Measurements from ENCODE around the gene MAPKAPK5.
"Not testable (repeated sequence)": the region's sequence is repeated elsewhere in the genome, so short reads cannot be mapped to it uniquely, and the experiment has no call there.

MAPKAPK5 gene

DNA sequence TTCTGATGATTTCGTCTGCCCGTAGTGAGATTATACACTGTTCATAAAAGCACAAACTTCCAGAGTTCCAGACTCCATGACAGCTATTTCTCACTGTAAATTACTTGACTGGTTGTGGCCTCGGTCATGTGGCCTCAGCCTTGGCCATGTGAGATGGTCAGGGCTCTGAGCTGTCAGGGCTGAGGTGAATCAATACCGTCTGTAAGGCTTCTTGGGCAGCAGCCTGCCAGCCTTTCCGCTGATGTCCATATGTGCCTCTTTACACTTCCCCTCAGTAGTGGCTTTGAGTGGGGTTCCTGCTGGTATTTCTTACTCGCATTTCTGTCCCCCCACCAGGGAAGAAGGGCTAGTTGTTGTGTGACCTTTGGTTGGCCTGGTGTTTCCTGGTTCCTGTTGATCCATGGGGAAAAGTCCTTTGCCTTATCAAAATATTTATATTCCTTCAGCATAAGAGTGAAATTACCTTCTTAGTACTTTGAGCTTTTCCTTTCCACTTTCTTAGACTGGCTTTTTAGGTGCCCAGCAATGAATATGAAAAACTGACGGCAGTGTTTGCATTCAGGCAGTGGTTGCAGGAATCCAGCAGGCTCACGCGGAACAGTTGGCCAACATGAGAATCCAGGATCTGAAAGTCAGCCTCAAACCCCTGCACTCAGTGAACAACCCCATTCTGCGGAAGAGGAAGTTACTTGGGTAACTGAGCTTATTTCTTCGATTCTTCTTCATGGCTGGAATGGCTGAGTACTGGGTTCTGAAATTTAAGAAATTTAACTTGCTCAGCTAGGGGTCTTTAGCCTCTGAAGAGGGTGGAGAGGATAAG, 46.1 kb downstream of the MAPKAPK5 start:
- DNase-seq: no peak

DNA sequence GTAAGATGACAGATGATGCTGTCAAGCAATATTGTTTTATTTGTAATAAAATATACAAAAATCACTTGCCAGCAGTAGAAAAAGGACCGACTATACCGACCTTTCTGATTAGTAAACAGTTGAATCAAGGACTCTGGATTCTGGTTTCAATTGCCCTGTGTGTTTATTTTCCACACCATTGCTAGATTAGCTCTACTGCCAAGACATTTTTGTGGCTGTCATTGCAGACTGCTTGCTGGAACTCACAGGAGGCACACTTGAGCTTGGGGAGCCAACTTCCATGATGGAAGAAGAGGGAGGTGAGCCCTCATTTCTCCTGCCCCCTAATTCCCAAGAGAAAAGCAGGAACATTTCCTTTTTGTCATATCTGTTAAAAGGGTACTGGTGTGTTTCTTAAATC, 51.3 kb downstream of the MAPKAPK5 start:
- no peak for DNase-seq

DNA sequence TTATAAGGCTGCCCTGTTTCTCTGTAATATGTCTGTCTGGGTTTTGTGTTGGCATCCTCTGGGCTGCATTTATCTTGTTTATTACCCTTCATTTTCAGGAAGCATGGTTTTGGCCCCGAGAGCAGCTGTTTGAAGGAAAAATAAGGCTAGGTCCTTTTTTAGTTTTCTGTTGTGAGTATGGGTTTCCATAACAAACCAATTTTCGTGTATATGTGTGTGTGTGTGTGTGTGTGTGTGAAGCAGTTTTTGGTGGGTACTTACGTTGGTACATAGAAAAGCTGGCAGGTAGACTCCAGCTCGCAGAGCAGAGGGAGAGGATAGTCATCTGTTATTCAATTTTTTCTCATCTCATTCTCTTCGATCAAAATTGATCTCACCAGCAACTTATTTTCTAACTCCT, 52.5 kb downstream of the MAPKAPK5 start:
- no peak for DNase-seq

DNA sequence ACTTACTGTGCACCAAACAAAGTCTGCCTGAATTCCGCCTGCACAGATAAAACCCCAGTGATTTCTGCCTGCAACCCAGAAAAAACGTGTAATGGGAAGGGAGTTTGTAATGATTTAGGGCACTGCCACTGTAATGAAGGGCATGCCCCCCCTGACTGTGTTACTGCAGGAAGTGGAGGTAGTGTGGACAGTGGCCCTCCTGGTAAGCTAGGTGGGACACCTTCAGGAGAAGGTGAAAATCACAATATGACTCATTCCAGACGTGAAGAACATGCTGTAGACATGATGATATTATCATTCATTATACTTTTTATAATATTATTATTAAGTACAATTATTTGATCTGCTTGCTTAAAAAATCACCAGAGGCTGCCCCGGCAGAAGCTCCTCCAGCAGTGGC, 59.2 kb downstream of the MAPKAPK5 start:
- DNase-seq: no peak

DNA sequence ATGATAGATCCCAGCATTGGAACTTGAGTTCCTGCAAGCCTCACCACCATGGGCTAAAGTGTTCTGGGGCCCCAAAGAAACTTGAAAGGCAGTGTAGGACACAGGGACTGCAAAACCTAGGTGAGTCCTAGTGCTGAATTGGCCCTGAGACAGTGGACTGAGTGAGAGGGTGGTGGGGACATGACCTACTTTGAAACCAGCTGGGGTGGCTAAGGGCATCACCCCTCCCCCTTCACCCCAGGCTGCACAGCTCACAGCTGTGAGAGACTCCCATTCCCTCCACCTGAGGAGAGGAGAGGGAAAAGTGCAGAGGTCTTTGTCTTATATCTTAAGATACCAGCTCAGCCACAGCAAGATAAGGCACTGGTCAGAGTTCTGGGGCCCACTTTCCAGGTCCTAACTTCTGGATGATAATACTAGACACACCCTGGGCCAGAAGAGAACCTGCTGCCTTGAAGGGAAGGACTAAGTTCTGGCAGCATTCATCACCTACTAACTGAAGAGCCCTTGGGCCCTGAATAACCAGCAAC, 62.5 kb downstream of the MAPKAPK5 start:
- DNase-seq: no peak

DNA sequence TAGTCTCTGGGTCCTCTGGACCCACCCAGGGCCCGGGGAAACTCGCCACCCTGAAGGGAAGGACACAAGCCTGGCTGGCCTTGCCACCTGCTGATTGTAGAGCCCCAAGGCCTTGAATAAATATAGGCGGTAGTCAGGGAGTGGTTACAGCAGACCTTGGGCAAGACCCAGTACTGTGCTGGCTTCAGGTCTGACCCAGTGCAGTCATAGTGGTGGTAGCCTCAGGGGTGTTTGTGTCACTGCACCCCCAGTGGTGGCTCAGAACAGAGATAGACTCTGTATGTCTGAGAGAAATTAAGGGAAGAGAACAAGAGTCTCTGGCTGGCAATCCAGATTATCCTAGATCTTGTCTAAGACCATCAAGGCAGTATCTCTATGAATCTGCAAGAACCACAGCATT, 63.5 kb downstream of the MAPKAPK5 start:
- DNase-seq: no peak

DNA sequence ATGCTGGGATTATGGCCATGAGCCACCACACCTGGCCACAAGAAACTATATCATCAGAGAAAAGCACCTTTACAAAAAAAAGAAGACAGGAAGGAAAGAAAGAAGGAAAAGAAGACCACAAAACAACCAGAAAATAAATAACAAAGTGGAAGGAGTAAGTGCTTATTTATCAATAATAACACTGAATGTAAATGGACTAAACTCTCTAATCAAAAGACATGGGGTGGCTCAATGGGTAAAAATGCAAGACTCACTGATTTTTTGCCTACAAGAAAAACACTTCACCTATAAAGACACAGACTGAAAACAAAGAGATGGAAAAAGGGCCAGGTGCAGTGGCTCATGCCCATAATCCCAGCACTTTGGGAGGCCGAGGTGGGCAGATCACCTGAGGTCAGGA, 65.7 kb downstream of the MAPKAPK5 start:
- DNase-seq: no peak

DNA sequence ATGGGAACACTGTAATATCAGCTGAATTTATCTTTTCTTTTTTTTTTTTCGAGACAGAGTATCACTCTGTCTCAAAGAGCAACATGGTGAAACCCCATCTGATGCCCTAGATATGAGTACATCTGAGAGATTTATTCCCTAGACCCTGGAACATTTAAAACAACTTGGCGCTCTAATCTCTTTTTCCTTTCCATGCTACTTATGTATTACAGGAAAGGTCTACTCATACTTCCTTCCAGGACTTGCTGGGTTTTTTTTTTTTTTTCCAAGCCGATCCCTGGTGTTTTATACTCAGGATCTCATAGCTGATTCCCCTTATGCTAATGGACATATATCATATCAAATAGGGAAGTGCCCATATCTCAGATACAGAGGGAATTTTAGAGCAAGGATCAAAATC, 83.1 kb downstream of the MAPKAPK5 start:
- DNase-seq: no peak

DNA sequence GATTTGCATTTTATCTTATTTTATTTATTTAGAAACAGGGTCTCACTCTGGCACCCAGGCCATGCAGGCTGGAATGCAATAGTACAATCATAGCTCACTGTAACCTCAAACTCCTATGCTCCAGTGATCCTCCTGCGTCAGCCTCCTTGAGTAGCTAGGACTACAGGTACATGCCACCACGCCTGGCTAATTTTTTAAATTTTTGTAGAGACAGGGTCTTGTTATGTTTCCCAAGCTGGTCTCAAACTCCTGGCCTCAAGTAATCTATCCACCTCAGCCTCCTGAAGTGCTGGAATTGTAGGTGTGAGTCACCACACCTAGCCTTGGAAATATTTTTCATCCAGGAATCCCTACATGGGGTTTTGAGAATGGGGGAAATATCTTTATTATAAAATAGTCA, 84.6 kb downstream of the MAPKAPK5 start:
- DNase-seq: no peak

DNA sequence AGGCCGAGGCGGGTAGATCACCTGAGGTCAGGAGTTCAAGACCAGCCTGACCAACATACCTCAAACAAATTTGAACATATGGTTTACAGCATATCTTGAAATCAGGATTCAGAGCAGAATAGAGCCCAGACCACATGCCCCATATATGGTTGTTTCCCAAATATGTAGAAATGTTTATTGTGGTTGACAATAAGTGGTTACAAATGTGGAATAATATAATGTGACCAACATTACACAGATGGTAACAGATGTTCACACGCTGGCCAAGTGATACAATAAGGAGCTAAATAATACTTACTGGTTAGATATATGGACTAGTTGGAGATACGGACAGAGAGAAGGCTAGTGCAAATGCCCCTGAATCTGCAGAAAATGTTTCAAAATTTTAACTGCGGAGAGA, 85.3 kb downstream of the MAPKAPK5 start:
- DNase-seq: no peak

DNA sequence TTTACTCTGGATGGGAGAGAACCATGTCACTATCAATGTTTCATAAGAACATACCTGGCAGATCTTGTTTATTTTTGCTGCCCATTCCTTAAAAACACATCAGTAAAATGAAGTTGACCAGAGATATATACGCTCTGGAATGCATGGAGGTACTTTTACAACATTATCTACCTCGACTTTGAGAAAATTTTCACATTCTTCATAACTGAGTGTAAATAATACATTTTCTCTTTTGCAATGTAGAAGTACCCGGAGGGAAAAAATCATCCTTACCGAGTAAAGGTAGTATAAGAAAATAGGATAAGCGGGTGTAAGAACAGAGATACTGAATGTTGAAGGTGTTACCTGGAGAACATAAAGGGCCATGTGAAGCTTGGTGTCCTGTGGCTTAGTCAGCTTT, 90.2 kb downstream of the MAPKAPK5 start:
- DNase-seq: no peak

DNA sequence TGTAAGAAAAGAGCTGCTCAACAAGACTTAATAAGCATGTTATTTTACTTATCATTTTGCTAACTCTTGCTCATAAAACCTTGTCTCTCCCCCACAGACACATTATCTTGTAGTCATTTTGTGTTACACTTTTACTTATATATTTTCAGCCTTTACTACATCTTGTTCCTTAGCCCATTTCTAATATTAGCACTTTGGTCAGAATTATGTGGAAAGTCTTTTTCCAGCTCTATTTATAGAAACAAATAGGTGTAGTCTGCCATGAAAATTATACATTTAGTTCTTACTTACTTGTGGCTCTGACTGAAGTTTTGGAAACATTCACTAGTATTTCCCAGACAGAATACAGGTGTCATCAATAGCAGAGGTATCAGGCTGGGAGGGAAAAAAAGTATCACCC, 94.8 kb downstream of the MAPKAPK5 start:
- no peak for DNase-seq

DNA sequence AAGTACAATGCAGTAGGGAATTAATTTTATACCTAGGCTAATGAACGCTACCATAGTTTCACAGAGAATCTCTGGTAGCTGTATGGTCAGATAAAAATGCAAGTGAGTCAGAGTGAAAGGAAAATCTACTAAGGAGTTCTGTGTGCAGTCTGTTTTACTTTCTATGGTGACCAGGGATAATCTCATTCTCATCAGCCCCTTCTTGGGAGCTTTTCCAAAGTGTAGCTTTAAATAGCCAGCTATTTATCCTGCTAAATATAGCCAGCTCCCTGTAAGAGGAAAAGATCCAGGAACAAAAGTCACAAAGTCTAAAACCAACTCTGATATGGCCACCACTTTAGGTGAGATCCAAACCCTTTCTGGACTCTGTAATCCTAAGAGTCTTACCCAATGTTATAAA, 95.4 kb downstream of the MAPKAPK5 start:
- no peak for DNase-seq

DNA sequence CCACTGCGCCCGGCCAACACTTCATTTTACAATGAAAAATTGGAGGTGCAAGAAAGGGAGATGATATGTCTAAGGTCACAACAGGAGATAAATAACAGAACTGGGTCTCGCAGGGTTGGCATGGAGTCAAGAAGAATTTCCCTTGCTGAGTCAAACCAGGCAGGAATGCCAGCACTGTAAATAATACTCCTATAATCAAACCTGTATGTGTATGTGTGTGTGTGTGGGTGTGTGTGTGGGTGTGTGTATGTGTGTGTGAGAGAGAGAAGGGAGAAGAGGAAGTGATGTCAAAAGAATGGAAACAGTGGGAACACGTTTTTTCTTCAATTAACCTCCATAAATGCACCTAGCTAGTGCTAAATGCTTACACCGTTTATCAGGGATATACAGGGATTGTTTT, 100.5 kb downstream of the MAPKAPK5 start:
- no peak for DNase-seq

DNA sequence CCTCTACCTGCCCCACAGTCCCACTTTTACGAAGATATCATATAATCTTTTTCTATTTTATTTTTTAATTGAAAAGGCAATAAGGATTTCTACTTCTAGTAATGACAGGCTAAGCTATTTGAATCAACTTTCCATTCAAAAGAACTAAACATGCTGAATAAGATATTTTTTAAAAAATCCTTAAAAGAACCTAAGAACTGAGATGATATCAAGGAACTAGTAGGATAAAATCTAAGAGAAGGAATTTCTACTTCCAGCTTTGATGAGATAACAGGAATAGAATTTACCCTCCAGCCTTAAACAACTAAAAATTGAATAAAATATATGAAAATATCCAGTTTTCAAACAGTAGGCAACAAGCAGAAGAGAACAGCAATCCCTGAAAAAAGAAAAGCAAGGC, 101.9 kb downstream of the MAPKAPK5 start:
- no peak for DNase-seq

DNA sequence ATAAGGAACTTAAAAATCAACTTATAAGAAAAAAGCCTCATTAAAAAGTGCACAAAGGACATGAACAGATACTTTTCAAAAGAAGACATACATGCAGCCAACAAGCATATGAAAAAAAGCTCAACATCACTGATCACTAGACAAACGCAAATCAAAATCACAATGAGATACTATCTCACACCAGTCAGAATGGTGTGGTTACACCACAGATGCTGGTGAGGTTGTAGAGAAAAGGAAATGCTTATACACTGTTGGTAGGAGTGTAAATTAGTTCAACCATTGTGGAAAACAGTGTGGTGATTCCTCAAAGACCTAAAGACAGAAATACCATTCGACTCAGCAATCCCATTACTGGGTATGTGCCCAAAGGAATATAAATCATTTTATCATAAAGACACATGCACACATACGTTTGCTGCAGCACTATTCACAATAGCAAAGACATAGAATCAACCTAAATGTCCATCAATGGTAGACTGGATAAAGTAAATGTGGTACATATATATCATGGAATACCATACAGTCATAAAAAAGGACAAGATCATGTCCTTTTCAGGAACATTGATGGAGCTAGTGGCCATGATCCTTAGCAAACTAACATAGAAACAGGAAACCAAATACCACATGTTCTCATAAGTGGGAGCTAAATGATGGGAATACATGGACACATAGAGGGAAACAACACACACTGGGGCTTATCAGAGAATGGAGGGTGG, 109.1 kb downstream of the MAPKAPK5 start:
- DNase-seq: not testable (repeated sequence)

Data from stimulated activated CD4-positive, alpha-beta T cell treated with anti-CD3 and anti-CD28 coated beads, Interleukin-2, amount 100 ng/mL, for 48 hours (primary cell).